H1 (cell line): ENCODE data around the gene IRS1. TPM values are rescaled to one million over a fixed set of nuclear protein-coding genes. Genes with fewer than 3 reads are reported as not detected.

ENCODE experiments used
- CTCF ChIA-PET: fragments of 300-600 bp; sonication (Branson Sonifier 250); formaldehyde crosslinking; loops from one replicate; lab custom pipeline; 2021; ENCODE audit not compliant: partially characterized antibody; lab: Charles Lee
- POLR2A ChIA-PET: fragments of 300-600 bp; sonication (Branson Sonifier 250); formaldehyde crosslinking; loops from one replicate; lab custom pipeline; 2021; ENCODE audit warnings: inconsistent platforms; ENCODE audit not compliant: partially characterized antibody; lab: Charles Lee
- DNase-seq, 2 experiments: peaks; one replicate each; pipeline versions ENCODE4 v3.0.0 to v3.0.0-alpha.2; 2010 to 2022; ENCODE audit warnings: low spot score in 2 of 2, low read depth in 1 of 2, mixed read lengths in 1 of 2
- FAIRE-seq: peaks from 2 replicates; lab custom pipeline; 2011; peaks lifted over from hg19 to GRCh38; lab: Jason Lieb, UNC
- H2AFZ ChIP-seq: 2 replicates; pipeline ENCODE4 v1.8.1; 2012; ENCODE audit warnings: low read length, inconsistent platforms
- H2AK5ac ChIP-seq: 2 replicates; pipeline ENCODE4 v1.6.1; 2013; ENCODE audit warnings: low read depth, low read length
- H2BK120ac ChIP-seq: replicated peaks from 2 replicates; pipeline ENCODE3; 2013; ENCODE audit warnings: low read depth, low read length, inconsistent platforms
- H2BK12ac ChIP-seq: 2 replicates; pipeline ENCODE4 v1.6.1; 2013; ENCODE audit warnings: low read depth, low read length
- H2BK15ac ChIP-seq: 2 replicates; pipeline ENCODE4 v1.6.1; 2013; ENCODE audit warnings: low read length
- H2BK20ac ChIP-seq: 2 replicates; pipeline ENCODE4 v1.6.1; 2013; ENCODE audit warnings: low read length
- H2BK5ac ChIP-seq: 2 replicates; pipeline ENCODE4 v1.6.1; 2013; ENCODE audit warnings: low read depth, low read length
- H3K14ac ChIP-seq: 2 replicates; pipeline ENCODE4 v1.6.1; 2013; ENCODE audit warnings: inconsistent platforms; ENCODE audit not compliant: insufficient read length
- H3K18ac ChIP-seq: 2 replicates; pipeline ENCODE4 v1.6.1; 2013; ENCODE audit warnings: low read length; ENCODE audit errors: extremely low read depth
- H3K23ac ChIP-seq: 2 replicates; pipeline ENCODE4 v1.6.1; 2013; ENCODE audit warnings: inconsistent platforms; ENCODE audit not compliant: insufficient read length
- H3K23me2 ChIP-seq: 2 replicates; pipeline ENCODE4 v1.6.1; 2013; ENCODE audit warnings: low read depth, low read length
- H3K27ac ChIP-seq: 2 replicates; pipeline ENCODE4 v1.6.1; 2011; ENCODE audit warnings: low read depth, low read length, inconsistent platforms
- H3K27me3 ChIP-seq, 4 experiments: replicated peaks in 1 of 4; 1 replicate in 1 of 4; 2 replicates in 3 of 4; pipeline versions ENCODE4 v1.6.1 to v1.8.1; 2011 to 2013; ENCODE audit warnings: low read length in 3 of 4, mild to moderate bottlenecking in 3 of 4, inconsistent platforms in 2 of 4, mixed read lengths in 2 of 4, moderate library complexity in 1 of 4; ENCODE audit not compliant: control insufficient read depth in 3 of 4, insufficient read depth in 3 of 4; ENCODE audit errors: extremely low read depth in 1 of 4
- H3K36me3 ChIP-seq, 4 experiments: 2 replicates each; pipeline versions ENCODE4 v1.6.1 to v1.8.1; 2011 to 2013; ENCODE audit warnings: mild to moderate bottlenecking in 4 of 4, low read length in 3 of 4, moderate library complexity in 2 of 4, control low read depth in 1 of 4, inconsistent platforms in 1 of 4; ENCODE audit not compliant: insufficient read depth in 4 of 4, control insufficient read depth in 2 of 4
- H3K4ac ChIP-seq: replicated peaks from 2 replicates; pipeline ENCODE3; 2013; ENCODE audit warnings: low read length, low read depth, mixed read lengths, inconsistent platforms; ENCODE audit not compliant: insufficient read length
- H3K4me1 ChIP-seq, 4 experiments: replicated peaks in 1 of 4; 1 replicate in 1 of 4; 2 replicates in 3 of 4; pipeline versions ENCODE4 v1.6.1 to v1.8.1; 2011 to 2013; ENCODE audit warnings: low read length in 3 of 4, inconsistent platforms in 2 of 4, mixed read lengths in 1 of 4; ENCODE audit not compliant: insufficient read depth in 4 of 4, control insufficient read depth in 3 of 4
- H3K4me2 ChIP-seq, 2 experiments: 2 replicates each; pipeline versions ENCODE4 v1.6.1 to v1.8.1; 2011 to 2013; ENCODE audit warnings: low read depth in 2 of 2, low read length in 2 of 2, control low read depth in 1 of 2, inconsistent platforms in 1 of 2, mild to moderate bottlenecking in 1 of 2; ENCODE audit not compliant: insufficient read depth in 1 of 2
- H3K4me3 ChIP-seq, 4 experiments: fragments of 200-600, 300-600 bp in 1 of 4; sonication (generic), shearing (Covaris generic), sonication (Bioruptor Twin) in 1 of 4; 2 replicates each; pipeline versions ENCODE4 v1.5.1 to v1.8.1; 2011 to 2016; ENCODE audit warnings: low read length in 4 of 4, low read depth in 3 of 4, control low read depth in 2 of 4, inconsistent platforms in 2 of 4, mild to moderate bottlenecking in 2 of 4, mixed read lengths in 1 of 4, moderate library complexity in 1 of 4; ENCODE audit not compliant: insufficient read depth in 2 of 4; ENCODE audit errors: extremely low read depth in 1 of 4
- H3K56ac ChIP-seq: replicated peaks from 2 replicates; pipeline ENCODE3; 2013; ENCODE audit warnings: low read depth, mild to moderate bottlenecking, mixed read lengths, low read length, inconsistent platforms; ENCODE audit not compliant: insufficient read length
- H3K79me1 ChIP-seq: 2 replicates; pipeline ENCODE4 v1.6.1; 2013; ENCODE audit warnings: low read depth, low read length, control low read depth
- H3K79me2 ChIP-seq, 2 experiments: 2 replicates each; pipeline versions ENCODE4 v1.6.1 to v1.8.1; 2012 to 2013; ENCODE audit warnings: low read length in 2 of 2, mild to moderate bottlenecking in 2 of 2, inconsistent platforms in 1 of 2; ENCODE audit not compliant: insufficient read depth in 2 of 2, control insufficient read depth in 1 of 2
- H3K9ac ChIP-seq, 4 experiments: replicated peaks in 1 of 4; 1 replicate in 1 of 4; 2 replicates in 3 of 4; pipeline versions ENCODE4 v1.6.1 to v1.8.1; 2011 to 2013; ENCODE audit warnings: low read depth in 3 of 4, low read length in 3 of 4, control low read depth in 2 of 4, mild to moderate bottlenecking in 2 of 4, moderate library complexity in 2 of 4, inconsistent platforms in 1 of 4; ENCODE audit errors: extremely low read depth in 1 of 4
- H3K9me3 ChIP-seq, 2 experiments: 2 replicates each; pipeline versions ENCODE4 v1.6.1 to v1.8.1; 2012 to 2013; ENCODE audit warnings: mild to moderate bottlenecking in 2 of 2, moderate library complexity in 2 of 2, control low read depth in 1 of 2, inconsistent platforms in 1 of 2, low read depth in 1 of 2, low read length in 1 of 2, mixed read lengths in 1 of 2; ENCODE audit not compliant: insufficient read depth in 2 of 2
- H4K20me1 ChIP-seq, 2 experiments: replicated peaks in 1 of 2; 2 replicates each; pipeline versions ENCODE3 to v1.8.1; 2011 to 2013; ENCODE audit warnings: inconsistent platforms in 2 of 2, low read length in 2 of 2, mild to moderate bottlenecking in 1 of 2; ENCODE audit not compliant: insufficient read depth in 2 of 2, control insufficient read depth in 1 of 2
- H4K5ac ChIP-seq: 2 replicates; pipeline ENCODE4 v1.6.1; 2013; ENCODE audit warnings: low read length, low read depth, mixed read lengths, inconsistent platforms; ENCODE audit not compliant: insufficient read length
- H4K8ac ChIP-seq: 2 replicates; pipeline ENCODE4 v1.8.0; 2013; ENCODE audit warnings: mild to moderate bottlenecking, moderate library complexity, low read length, inconsistent platforms; ENCODE audit not compliant: insufficient read depth; ENCODE audit errors: extremely low read depth
- H4K91ac ChIP-seq: replicated peaks from 2 replicates; pipeline ENCODE3; 2013; ENCODE audit warnings: low read length, mixed read lengths, inconsistent platforms; ENCODE audit not compliant: insufficient read length
- BACH1 ChIP-seq: IDR thresholded peaks from 2 replicates; pipeline ENCODE4 v1.6.1; 2012; ENCODE audit warnings: low read length, improper control_type of control experiment
- E2F6 ChIP-seq: IDR thresholded peaks from 2 replicates; pipeline ENCODE4 v1.6.1; 2012; ENCODE audit warnings: inconsistent platforms
- MAX ChIP-seq: IDR thresholded peaks from 2 replicates; pipeline ENCODE4 v1.6.1; 2012; ENCODE audit warnings: inconsistent platforms
- SIN3A ChIP-seq, 2 experiments: IDR thresholded peaks in 1 of 2; conservative IDR thresholded peaks in 1 of 2; 2 replicates each; pipeline ENCODE4 v1.6.1; 2011 to 2012; ENCODE audit warnings: low read length in 2 of 2, improper control_type of control experiment in 1 of 2, low read depth in 1 of 2, mild to moderate bottlenecking in 1 of 2
- SRF ChIP-seq: IDR thresholded peaks from 2 replicates; pipeline ENCODE4 v1.6.1; 2011; ENCODE audit warnings: mild to moderate bottlenecking, low read depth, low read length, moderate library complexity
- WGBS, 2 experiments: shearing (Covaris generic) in 1 of 2; methylation state at CpG; one replicate each; pipeline versions ENCODE4 v1.1.6 to v1.1.7; 2013 to 2015; ENCODE audit warnings: low lambda C conversion rate in 2 of 2, mixed read lengths in 2 of 2, inconsistent platforms in 1 of 2, low coverage in 1 of 2, missing lambda C conversion rate in 1 of 2; ENCODE audit not compliant: insufficient replicate concordance in 2 of 2, insufficient coverage in 1 of 2, insufficient read length in 1 of 2; ENCODE audit errors: extremely low coverage in 1 of 2, missing lambda C conversion rate in 1 of 2; 5-methylcytosine and 5-hydroxymethylcytosine counted together
- polyA plus RNA-seq, 7 experiments: library from polyadenylated mRNA; depleted of rRNA in 3 of 7; stranded (reverse) in 5 of 7; unstranded in 2 of 7; fragments of >200 nt in 5 of 7; fragments of 200-250 nt in 2 of 7; gene quantifications; 1 replicate in 5 of 7; 2 replicates in 1 of 7; 4 replicates in 1 of 7; pipeline versions ENCODE4 v1.2.1 to v1.2.3, GENCODE V29; 2011 to 2013; ENCODE audit warnings: missing spikeins in 2 of 7, mixed read lengths in 2 of 7
- total RNA-seq: library from RNA; stranded (reverse); fragmentation: NEBNext Ultra II Directional; extraction: Animal tissue kit (Norgen Biotek cat#: 25700); gene quantifications from 2 replicates; pipeline ENCODE4 v1.2.1, GENCODE V29; 2021

IRS1 gene
- total and polyA plus RNA-seq, 2 of the 8 experiments (the other 6 are each of a cell fraction or from before 2014, with no cell fraction given): 9.1 to 26.9 TPM

- WGBS, 2 experiments: 97% methylated on average over 29 of the region's 50 CpGs; no CpG with 5 or more reads in 1 of the 2 experiments
- FAIRE-seq: no peak
- H2AFZ ChIP-seq: no peak overlapping the region
- H2BK20ac ChIP-seq: no peak overlapping the region
- 0 out of 2 replicates have a peak overlapping the region, but pooled peaks have one; percentile 53 for H3K18ac ChIP-seq
- peak overlapping the region in 1 of 4 experiments; percentile 97; a peak in 2 of 8 replicates for H3K4me3 ChIP-seq
- POLR2A ChIA-PET: interaction anchor here (0.6 to 1.2 kb wide), 3 partner anchors 7 to 51 kb away, joined by 3 to 6 read pairs (median 3); no protein-coding TSS in a partner anchor
- H3K36me3 ChIP-seq: peaks cover 0 to 30% (median 9%) of the 10 kb centered on the region in 4 experiments; a peak in 4 of 8 replicates
- H3K23me2 ChIP-seq: peaks cover 19% of the 10 kb centered on the region
- no peak overlapping the region for H2BK120ac ChIP-seq
- no peak overlapping the region for H4K5ac ChIP-seq
- H3K27ac ChIP-seq: no peak overlapping the region
- H4K20me1 ChIP-seq: peaks cover 6 to 15% of the 10 kb centered on the region in 2 experiments
- 0 out of 2 replicates have a peak, but pooled peaks cover 3% of the 10 kb centered on the region for H3K79me1 ChIP-seq
- H2AK5ac ChIP-seq: 0 out of 2 replicates have a peak overlapping the region, but pooled peaks have one; percentile 41
- peaks cover 3 to 25% (median 17%) of the 10 kb centered on the region in 4 experiments for H3K4me1 ChIP-seq
- H3K4ac ChIP-seq: no peak overlapping the region
- no peak for DNase-seq
- no peaks in the 10 kb centered on the region for H3K27me3 ChIP-seq
- 0 out of 2 replicates have a peak overlapping the region, but pooled peaks have one; percentile 24 for H2BK5ac ChIP-seq
- H4K8ac ChIP-seq: peak overlapping the region; percentile 11
- no peak overlapping the region for H3K56ac ChIP-seq
- no peak for TF ChIP-seq MAX
- TF ChIP-seq E2F6: no peak
- no peak for TF ChIP-seq BACH1
- TF ChIP-seq SIN3A (conservative IDR thresholded peaks at IDR 0.05 in 1 of 2, IDR thresholded peaks at IDR 0.05 in 1 of 2; ENCODE audit: low read depth in 1 of 2, low read length in 2 of 2): no peak
- no peak for TF ChIP-seq SRF
- TF ChIP-seq, all 59 proteins: peak for 0
- H3K23ac ChIP-seq: no peak overlapping the region
- peaks cover 0 to 55% of the 10 kb centered on the region in 2 experiments; a peak in 3 of 4 replicates for H3K79me2 ChIP-seq
- 0 out of 2 replicates have a peak overlapping the region, but pooled peaks have one; percentile 50 for H2BK12ac ChIP-seq
- no peak overlapping the region for H3K9ac ChIP-seq
- peak overlapping the region; percentile 82 to 96; a peak in 3 of 4 replicates for H3K4me2 ChIP-seq
- H3K14ac ChIP-seq: no peak overlapping the region
- H2BK15ac ChIP-seq: no peak overlapping the region
- no peak overlapping the region for H4K91ac ChIP-seq
- CTCF ChIA-PET: interaction anchor here (0.6 to 2.2 kb wide), 7 partner anchors 9 to 1137 kb away, joined by 3 to 8 read pairs (median 3); no protein-coding TSS in a partner anchor
- peaks cover 0 to 3% of the 10 kb centered on the region in 2 experiments; a peak in 1 of 4 replicates for H3K9me3 ChIP-seq
Observed at GRCh38 chr2:226797289-226797988, 2.2 kb downstream of the IRS1 start.
